Glutamatergic neuron (in vitro differentiated cells): ENCODE measurements around the gene P2RY11. TPM values are rescaled to one million over a fixed set of nuclear protein-coding genes. Genes with fewer than 3 reads are reported as not detected.
A peak's percentile ranks its signal among the peaks of the same experiment; 100 is the strongest.

Experiments used
- DNase-seq: peaks from one replicate; pipeline ENCODE4 v3.0.0; 2022
- H3K27ac Mint-ChIP-seq: one replicate; pipeline ENCODE4 v1.8.0; 2020; ENCODE audit warnings: mild to moderate bottlenecking, mixed read lengths, inconsistent platforms; ENCODE audit not compliant: unreplicated experiment
- H3K27me3 Mint-ChIP-seq: one replicate; pipeline ENCODE4 v1.8.0; 2020; ENCODE audit warnings: mild to moderate bottlenecking, moderate library complexity, mixed read lengths, inconsistent platforms; ENCODE audit not compliant: unreplicated experiment
- H3K36me3 Mint-ChIP-seq: one replicate; pipeline ENCODE4 v1.8.0; 2020; ENCODE audit warnings: mild to moderate bottlenecking, mixed read lengths, inconsistent platforms; ENCODE audit not compliant: unreplicated experiment
- H3K4me1 Mint-ChIP-seq: one replicate; pipeline ENCODE4 v1.8.0; 2020; ENCODE audit warnings: mild to moderate bottlenecking, low read depth, mixed read lengths, inconsistent platforms; ENCODE audit not compliant: unreplicated experiment
- H3K4me3 Mint-ChIP-seq: one replicate; pipeline ENCODE4 v1.8.0; 2020; ENCODE audit warnings: mild to moderate bottlenecking, mixed read lengths, inconsistent platforms; ENCODE audit not compliant: unreplicated experiment
- H3K9me3 Mint-ChIP-seq: one replicate; pipeline ENCODE4 v1.8.0; 2020; ENCODE audit warnings: mild to moderate bottlenecking, moderate library complexity, mixed read lengths, inconsistent platforms; ENCODE audit not compliant: unreplicated experiment
- total RNA-seq: library from RNA; stranded (reverse); fragmentation: NEBNext Ultra II Directional; extraction: Animal tissue kit (Norgen Biotek cat#: 25700); gene quantifications from one replicate; pipeline ENCODE4 v1.2.1, GENCODE V29; 2021; ENCODE audit not compliant: unreplicated experiment
- TF ChIP-seq, protein P1 (sequence below): fragments of 200-600 bp; sonication (generic); IDR thresholded peaks from one replicate; pipeline ENCODE4 v1.5.0; 2021; ENCODE audit not compliant: partially characterized antibody, unreplicated experiment

P2RY11 gene
- total RNA-seq, 1 donor from 2014 or later: 21.6 TPM

GRCh38 chr19:10110076-10110971, 1.2 kb upstream of the P2RY11 start:
- no peak overlapping the region for H3K4me3 Mint-ChIP-seq
- no peaks in the 10 kb centered on the region for H3K36me3 Mint-ChIP-seq
- no peaks in the 10 kb centered on the region for H3K27me3 Mint-ChIP-seq
- no peak overlapping the region for H3K27ac Mint-ChIP-seq
- DNase-seq: no peak
- peaks cover 10% of the 10 kb centered on the region for H3K9me3 Mint-ChIP-seq
- TF ChIP-seq, protein P1, sequence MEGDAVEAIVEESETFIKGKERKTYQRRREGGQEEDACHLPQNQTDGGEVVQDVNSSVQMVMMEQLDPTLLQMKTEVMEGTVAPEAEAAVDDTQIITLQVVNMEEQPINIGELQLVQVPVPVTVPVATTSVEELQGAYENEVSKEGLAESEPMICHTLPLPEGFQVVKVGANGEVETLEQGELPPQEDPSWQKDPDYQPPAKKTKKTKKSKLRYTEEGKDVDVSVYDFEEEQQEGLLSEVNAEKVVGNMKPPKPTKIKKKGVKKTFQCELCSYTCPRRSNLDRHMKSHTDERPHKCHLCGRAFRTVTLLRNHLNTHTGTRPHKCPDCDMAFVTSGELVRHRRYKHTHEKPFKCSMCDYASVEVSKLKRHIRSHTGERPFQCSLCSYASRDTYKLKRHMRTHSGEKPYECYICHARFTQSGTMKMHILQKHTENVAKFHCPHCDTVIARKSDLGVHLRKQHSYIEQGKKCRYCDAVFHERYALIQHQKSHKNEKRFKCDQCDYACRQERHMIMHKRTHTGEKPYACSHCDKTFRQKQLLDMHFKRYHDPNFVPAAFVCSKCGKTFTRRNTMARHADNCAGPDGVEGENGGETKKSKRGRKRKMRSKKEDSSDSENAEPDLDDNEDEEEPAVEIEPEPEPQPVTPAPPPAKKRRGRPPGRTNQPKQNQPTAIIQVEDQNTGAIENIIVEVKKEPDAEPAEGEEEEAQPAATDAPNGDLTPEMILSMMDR: no peak
- peaks cover 5% of the 10 kb centered on the region for H3K4me1 Mint-ChIP-seq

- no peak for DNase-seq
- Mint-ChIP-seq H3K9me3 (peaks cover 7% of the 10 kb centered on the region), H3K36me3 (no peaks in the 10 kb centered on the region), H3K4me3 (no peak overlapping the region), H3K27me3 (no peaks in the 10 kb centered on the region), H3K4me1 (peaks cover 5% of the 10 kb centered on the region), H3K27ac (no peak overlapping the region)
- TF ChIP-seq, protein P1: no peak
Observed at GRCh38 chr19:10110972-10111317, 548 bp upstream of the P2RY11 start.

- Mint-ChIP-seq H3K36me3 (no peaks in the 10 kb centered on the region), H3K27me3 (no peaks in the 10 kb centered on the region), H3K9me3 (peaks cover 7% of the 10 kb centered on the region), H3K4me1 (peaks cover 2% of the 10 kb centered on the region), H3K4me3 (no peak overlapping the region), H3K27ac (no peak overlapping the region)
- TF ChIP-seq, protein P1: no peak
- no peak for DNase-seq
Observed at GRCh38 chr19:10112037-10112761, 706 bp downstream of the P2RY11 start.

DNA sequence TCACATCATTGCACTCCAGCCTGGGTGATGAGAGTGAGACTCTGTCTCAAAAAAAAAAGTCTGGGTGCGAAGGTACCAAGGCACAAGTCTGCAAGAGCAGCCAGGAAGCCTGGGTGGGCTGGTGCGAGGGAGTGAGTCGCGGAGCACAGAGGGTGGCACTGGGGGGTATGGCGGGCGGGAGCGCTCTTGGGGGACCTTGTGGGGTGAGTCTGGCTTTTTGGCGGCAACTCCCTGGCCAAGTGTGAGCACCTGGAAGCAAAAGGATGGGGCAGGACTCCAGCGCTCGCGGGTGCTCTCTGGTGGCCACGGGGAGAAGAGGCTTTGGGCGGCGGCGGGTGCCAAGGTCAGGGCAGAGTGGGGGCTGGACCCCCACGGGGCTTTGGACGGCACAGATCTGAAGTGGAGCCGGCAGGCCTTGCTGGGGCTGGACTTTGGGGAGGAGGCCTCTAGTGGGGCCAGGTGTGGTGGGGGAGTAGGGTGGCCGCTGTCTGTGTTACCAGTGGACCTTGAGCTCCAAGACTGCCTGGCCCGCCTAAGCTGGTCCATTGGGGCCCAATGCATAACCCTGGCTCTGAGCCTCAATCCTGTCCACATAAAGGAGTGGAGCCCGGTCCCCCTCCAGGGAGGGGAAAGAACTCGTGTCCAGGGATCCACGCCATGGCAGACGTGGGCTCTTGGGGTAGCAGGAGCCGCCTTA, 1.6 kb downstream of the P2RY11 start:
- Mint-ChIP-seq H3K4me1 (no peaks in the 10 kb centered on the region), H3K27me3 (no peaks in the 10 kb centered on the region), H3K27ac (no peak overlapping the region), H3K36me3 (no peaks in the 10 kb centered on the region), H3K9me3 (peaks cover 7% of the 10 kb centered on the region), H3K4me3 (no peak overlapping the region)
- TF ChIP-seq, protein P1: peak; percentile 36
- peak; percentile 71 for DNase-seq
